NCI-H1105 (cell line): ENCODE results near the gene MYO1E.
"Not testable (repeated sequence)": the region's sequence is repeated elsewhere in the genome, so short reads cannot be mapped to it uniquely, and the experiment has no call there.

Experiments used
- DNase-seq: peaks from one replicate; lab custom pipeline; 2025; lab: John Stamatoyannopoulos, UW

MYO1E gene

DNA sequence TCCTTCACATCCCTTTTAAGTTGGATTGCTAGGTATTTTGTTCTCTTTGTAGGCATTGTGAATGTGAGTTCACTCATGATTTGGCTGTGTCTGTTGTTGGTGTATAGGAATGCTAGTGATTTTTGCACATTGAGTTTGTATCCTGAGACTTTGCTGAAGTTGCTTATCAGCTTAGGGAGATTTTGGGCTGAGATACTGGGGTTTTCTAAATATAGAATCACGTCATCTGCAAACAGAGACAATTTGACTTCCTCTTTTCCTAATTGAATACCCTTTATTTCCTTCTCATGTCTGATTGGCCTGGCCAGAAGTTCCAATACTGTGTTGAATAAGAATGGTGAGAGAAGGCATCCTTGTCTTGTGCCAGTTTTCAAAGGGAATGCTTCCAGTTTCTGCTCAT is 245.4 kb downstream of the MYO1E start:
- not testable (repeated sequence) for DNase-seq

DNA sequence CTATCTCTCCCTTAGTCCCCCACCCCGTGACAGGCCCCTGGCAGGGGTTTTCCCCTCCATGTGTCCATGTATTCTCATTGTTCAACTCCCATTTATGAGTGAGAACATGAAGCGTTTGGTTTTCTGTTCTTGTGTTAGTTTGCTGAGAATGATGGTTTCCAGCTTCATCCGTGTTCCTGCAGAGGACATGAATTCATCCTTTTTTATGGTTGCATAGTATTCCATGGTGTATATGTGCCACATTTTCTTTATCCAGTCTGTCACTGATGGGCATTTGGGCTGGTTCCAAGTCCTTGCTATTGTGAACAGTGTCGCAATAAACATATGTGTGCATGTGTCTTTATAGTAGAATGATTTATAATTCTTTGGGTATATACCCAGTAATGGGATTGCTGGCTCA is 247.0 kb downstream of the MYO1E start:
- not testable (repeated sequence) for DNase-seq

DNA sequence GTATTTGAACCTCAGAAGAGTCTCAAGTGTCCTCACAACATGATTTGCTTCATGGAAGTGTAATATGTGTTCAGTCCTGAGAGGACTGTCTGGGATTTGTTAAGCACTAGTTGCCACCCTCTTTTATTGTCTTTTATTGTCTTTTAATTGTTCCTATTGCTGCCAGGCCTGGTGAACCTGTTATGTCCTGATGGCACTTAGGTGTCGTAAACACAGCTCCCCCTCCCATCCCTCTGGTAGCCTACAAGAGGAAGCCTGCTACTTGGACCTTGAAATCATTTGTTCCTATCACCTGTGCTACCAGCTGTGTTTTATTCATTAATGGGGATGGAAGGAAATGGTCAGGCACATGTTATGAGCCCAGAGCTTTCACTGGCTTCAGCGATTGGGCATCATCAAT is 248.4 kb downstream of the MYO1E start:
- no peak for DNase-seq

DNA sequence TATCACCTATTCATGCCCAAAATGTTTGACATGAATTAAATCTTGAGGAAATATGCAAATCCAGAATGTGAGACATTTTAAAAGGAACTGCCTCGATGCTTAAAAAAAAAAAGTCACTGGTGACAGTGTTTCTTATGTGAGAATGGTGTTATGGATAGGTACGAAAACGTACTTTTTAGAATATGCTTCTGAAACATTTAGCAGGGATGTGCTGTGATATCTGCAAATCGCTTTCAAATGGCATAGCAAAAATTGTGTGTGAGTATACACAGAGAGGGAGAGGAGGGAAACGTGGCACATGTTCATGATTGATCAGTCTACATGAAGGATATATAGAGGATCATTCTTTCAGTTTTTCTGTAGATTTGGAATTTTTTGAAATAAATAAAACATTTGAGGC is 251.7 kb downstream of the MYO1E start:
- no peak for DNase-seq

DNA sequence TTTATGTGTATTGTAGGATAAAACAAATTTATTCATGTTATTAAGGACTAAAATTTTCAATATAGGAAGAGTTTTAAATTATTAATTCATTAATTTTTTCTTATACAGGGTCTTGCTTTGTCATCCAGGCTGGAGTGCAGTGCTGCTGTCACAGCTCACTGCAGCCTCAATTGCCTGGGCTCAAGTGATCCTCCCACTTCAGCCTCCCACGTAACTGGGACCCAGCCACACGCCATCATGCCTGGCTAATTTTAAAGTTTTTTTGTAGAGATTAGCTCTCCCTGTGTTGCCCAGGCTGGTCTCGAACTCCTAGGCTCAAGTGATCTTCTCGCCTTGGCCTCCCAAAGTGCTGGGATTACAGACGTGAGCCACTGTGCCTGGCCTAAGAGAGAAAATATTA is 253.0 kb downstream of the MYO1E start:
- DNase-seq, result no peak

DNA sequence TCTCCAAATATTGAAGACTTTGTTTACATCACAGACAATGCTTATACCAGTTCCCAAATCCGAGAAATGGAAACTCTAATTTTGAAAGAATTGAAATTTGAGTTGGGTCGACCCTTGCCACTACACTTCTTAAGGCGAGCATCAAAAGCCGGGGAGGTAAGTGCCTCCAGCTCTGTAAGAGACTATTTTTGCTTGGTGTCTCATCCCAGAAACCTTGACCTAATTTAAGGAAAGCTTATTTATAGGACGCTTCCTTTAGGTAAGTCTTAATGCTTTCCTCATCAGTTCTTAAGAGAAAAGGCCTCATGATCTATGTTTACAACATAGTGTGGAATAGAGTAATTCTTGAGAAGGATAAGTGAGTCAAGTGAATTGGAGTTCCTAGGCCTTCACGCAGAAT is 255.9 kb downstream of the MYO1E start:
- no peak for DNase-seq

DNA sequence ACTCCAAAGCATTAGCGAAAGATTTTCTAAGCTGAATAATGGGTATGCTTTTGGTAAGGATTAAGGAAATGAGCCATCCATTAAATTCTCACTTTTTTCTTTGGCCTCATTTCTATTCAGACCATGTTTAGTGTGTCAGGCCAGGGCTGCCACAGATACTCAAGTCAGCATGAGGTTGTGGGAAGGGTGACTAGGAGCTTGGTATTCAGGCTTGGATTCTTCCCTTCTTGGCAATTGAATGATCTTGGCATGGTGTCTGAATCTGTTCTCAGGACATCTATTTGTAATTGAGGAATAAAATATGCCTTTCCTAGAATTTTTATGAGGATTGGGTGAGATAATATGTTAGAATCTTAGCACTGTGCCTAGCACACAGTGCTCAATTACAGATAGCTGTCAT is 256.5 kb downstream of the MYO1E start:
- DNase-seq, result no peak

DNA sequence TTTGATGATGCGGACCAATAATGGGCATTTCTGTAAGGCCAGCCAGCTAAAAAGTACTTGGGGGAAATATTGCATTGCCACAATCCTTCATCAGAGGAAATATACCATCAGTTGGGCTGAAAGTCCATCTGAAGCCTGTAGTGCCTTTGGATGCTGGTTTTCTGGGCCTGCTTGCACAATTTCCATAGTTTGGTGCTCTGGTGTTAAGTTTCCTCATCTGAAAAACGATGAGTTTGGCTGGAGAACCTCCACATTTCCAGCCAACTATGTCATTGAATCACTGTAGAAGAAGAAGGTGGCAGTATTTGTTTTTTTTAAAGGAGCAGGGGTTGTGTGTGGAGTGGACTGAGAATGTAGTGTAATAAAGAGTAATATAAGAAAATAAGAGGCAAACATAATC is 257.6 kb downstream of the MYO1E start:
- no peak for DNase-seq

DNA sequence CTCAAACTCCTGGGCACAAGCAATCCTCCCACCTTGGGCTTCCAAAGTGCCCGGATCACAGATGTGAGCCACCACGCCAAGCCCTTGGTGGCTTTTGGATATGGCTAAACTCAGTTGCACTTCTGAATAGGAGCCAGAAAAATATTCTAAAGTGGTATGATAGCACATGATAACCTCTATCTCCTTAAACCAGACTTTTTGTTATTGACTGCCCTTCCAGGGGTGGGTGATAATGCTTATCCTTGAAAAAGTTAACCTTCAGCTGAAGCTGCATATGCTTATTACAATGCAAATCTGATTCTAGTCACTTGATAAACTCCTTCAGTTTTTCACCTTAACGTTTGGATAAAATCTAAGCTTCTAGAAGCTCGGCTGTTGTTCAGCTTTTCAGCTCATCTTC is 261.4 kb downstream of the MYO1E start:
- no peak for DNase-seq

DNA sequence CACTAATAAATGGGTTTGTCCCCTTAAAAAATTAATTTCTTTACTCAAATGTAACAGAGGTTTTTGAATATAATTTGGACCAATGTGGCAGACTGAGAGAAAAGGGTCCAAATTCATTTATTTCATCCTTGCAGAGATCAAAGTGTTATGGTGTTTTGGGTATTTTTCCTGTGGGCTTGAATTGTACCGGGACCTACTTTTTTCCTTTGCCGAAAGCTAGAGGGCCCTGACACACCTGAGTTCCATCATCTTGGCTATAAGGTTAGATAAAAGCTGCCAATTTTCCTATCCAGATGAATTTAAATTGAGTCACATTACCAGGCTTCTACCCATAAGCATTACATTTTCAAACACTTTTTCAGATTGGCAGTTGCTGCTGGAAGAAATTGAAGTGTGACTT is 266.8 kb downstream of the MYO1E start:
- DNase-seq, result no peak

DNA sequence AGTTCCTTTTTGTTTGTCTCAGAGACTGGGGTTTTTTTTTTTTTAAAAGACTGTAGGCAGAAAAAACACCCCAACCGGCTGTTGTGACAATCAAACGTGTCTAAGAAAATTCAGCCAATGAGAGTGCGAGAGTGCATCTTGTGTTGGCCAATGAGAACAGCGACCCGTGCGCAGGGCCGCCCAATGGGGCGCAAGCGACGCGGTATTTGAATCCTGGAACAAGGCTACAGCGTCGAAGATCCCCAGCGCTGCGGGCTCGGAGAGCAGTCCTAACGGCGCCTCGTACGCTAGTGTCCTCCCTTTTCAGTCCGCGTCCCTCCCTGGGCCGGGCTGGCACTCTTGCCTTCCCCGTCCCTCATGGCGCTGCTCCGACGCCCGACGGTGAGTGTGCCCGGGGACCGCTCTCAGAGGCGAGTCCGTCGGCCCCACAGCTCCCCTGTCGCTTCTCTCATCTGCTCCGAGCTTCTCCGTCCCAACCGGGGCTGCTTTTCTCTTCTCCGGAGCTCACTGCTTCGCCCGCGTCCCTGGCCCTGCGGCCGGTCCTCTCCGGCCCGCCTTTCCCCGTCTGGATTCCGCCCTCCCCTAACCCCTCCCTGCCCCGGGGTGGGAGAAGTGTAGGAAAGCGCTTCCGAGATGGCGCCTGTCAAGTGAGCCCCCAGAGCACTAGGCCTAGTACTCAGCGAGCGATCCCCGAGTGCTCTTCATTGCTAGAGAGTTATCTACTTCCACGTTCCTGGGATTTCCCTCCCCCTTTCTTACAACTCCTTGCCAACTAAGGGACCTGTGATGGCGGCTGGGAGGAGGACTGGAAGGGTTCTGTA is 267.5 kb downstream of the MYO1E start, which contains the start of gene CCNB2:
Gene CCNB2 (plus strand): TSS at position 235 of the 821 bp plus-strand sequence. CDS start 123 bp downstream, at position 358.
- peak; percentile 97 for DNase-seq

DNA sequence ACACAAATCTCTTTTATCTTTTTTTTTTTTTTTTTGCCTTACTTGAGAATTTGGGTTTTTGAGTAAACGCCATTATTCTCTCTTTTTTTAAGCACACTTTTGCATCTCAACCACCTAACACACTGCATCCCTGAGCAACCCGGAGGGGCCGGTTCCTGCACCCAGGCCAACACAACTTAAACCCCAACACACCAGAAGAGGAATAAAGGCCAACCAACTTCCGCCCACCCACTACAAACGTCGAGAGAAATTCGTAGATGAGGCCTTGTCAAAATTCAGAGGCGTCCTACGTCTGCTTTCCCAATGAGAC is 268.1 kb downstream of the MYO1E start:
- DNase-seq, result no peak

DNA sequence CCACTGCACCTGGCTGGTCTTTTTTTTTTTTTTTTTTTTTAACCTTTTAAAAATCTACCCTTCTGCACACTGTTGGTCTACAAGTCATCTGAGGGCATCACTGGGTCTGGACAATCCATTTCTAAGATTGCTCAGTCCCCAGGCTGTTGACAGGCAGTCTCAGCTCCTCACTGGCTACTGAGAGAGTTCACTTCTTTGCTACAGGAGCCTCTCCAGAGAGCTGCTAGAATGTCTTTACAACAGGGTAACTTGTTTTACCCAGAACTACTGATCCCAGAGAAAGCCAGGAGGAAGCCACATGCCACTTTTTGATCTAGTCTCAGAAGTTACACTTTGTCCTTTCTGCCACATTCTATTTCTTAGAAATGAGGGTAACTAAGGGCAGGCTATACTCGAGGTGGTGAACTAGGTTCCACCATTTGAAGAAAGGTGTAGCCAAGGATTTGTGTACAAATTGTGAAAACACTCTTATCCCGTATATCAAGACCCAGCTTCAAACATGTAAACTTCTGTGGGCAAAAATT is 273.4 kb downstream of the MYO1E start:
- DNase-seq, result no peak

DNA sequence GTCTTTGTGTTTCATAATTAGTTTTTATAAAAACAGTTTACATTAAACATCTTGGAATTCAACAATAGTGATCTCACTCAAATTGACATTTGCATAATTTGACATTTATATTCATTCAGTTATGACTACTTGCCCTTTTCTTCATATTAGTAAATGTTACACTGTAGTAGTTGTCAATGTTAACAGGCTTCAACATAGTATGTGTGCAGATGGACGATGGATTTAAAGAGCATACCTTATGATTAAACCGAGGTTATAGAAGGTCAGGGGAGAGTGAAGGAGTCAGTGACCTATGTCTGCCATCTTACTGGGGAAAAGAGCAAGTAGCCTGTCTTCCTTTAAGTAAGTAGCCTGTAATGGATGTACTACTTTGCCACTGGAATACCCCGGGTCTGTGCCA is 276.2 kb downstream of the MYO1E start:
- no peak for DNase-seq

DNA sequence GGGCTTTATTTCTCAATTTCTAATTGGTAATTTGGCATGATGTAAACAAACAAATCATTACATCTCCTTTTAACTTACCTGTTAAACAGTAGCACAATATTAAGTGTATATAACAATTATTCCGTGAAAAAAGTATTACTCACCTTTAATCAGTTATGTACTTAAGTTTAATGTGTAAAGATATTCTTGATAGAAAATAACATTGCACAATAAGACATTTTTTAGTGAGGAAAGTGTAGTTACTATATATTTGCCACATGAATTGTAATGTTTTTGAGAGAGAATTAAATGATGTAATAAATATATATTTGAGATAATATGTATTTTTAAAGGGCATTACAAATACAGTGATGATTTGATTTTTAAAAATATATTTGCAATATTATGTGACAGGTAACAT is 278.6 kb downstream of the MYO1E start:
- no peak for DNase-seq

DNA sequence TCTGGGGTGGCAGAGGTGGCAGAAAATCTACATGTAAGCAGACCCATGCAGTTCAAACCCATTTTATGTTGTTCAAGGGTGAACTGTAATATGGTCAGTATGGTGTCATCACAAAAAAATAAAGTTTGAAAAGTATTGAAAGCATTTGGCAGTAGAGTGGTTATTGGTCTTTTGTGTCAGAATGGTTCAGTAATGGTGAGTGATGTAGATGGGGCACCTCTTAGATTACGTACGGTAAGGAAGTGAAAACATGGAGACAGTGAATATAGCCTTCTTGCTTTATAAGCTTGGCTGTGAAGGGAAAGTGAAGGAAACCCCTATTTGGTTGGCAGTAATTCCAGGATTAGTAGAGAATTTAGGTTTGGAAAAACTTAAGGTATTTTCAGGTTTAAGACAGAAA is 284.9 kb downstream of the MYO1E start:
- no peak for DNase-seq
